GM23338 (cell line): ENCODE data around the gene NEK11. TPM values are rescaled to one million over a fixed set of nuclear protein-coding genes. Genes with fewer than 3 reads are reported as not detected.

Experiments used
- ATAC-seq: fragments of 200-7000 bp; cut with Tn5 transposase; 3 replicates; pipeline ENCODE4 v1.9.1; 2020
- DNase-seq: peaks from one replicate; pipeline ENCODE4 v3.0.0-alpha.2; 2015; ENCODE audit warnings: low spot score
- H2AFZ ChIP-seq: fragments of 200-600 bp; sonication (generic); 2 replicates; pipeline ENCODE4 v1.8.0; 2016; ENCODE audit warnings: antibody characterized with exemption, mild to moderate bottlenecking, moderate library complexity
- H3F3A ChIP-seq: fragments of 200-600 bp; sonication (generic); replicated peaks from 2 replicates; pipeline ENCODE4 v1.8.0; 2017; ENCODE audit warnings: antibody characterized with exemption, mixed run types, low read depth
- H3K27ac ChIP-seq: fragments of 200-600 bp; sonication (generic); 2 replicates; pipeline ENCODE4 v1.6.1; 2016; ENCODE audit warnings: low read depth
- H3K27me3 ChIP-seq: fragments of 200-600 bp; sonication (generic); 2 replicates; pipeline ENCODE4 v1.8.0; 2016; ENCODE audit warnings: mild to moderate bottlenecking, mixed run types, moderate library complexity; ENCODE audit not compliant: insufficient read depth
- H3K36me3 ChIP-seq: fragments of 200-600 bp; sonication (generic); 2 replicates; pipeline ENCODE4 v1.8.0; 2016; ENCODE audit warnings: mild to moderate bottlenecking; ENCODE audit not compliant: insufficient read depth
- H3K4me1 ChIP-seq: fragments of 200-600 bp; sonication (generic); 2 replicates; pipeline ENCODE4 v1.8.0; 2016; ENCODE audit warnings: mild to moderate bottlenecking, moderate library complexity; ENCODE audit not compliant: insufficient read depth
- H3K4me2 ChIP-seq: fragments of 200-600 bp; sonication (generic); 2 replicates; pipeline ENCODE4 v1.7.1; 2017; ENCODE audit warnings: mixed run types
- H3K4me3 ChIP-seq: fragments of 200-600 bp; sonication (generic); 2 replicates; pipeline ENCODE4 v1.6.1; 2016; ENCODE audit warnings: mixed run types
- H3K79me2 ChIP-seq: fragments of 200-600 bp; sonication (generic); replicated peaks from 2 replicates; pipeline ENCODE4 v1.8.0; 2017; ENCODE audit warnings: mild to moderate bottlenecking; ENCODE audit not compliant: insufficient read depth
- H3K9me2 ChIP-seq: fragments of 200-600 bp; sonication (generic); 2 replicates; pipeline ENCODE4 v1.8.0; 2017; ENCODE audit not compliant: insufficient read depth
- H4K20me1 ChIP-seq: fragments of 200-600 bp; sonication (generic); replicated peaks from 2 replicates; pipeline ENCODE4 v1.8.0; 2017; ENCODE audit warnings: mild to moderate bottlenecking; ENCODE audit not compliant: insufficient read depth
- H3K27ac Mint-ChIP-seq: 2 replicates; pipeline ENCODE4 v1.8.0; 2020; ENCODE audit warnings: inconsistent platforms, mild to moderate bottlenecking, moderate library complexity, mixed read lengths
- H3K27me3 Mint-ChIP-seq: 3 replicates; pipeline ENCODE4 v1.8.0; 2022; ENCODE audit warnings: low read depth, mild to moderate bottlenecking, moderate library complexity, mixed read lengths, inconsistent platforms; ENCODE audit not compliant: insufficient read depth, poor library complexity
- H3K36me3 Mint-ChIP-seq: 3 replicates; pipeline ENCODE4 v1.8.0; 2021; ENCODE audit warnings: low read depth, mild to moderate bottlenecking, inconsistent platforms, moderate library complexity, mixed read lengths
- H3K4me1 Mint-ChIP-seq: 3 replicates; pipeline ENCODE4 v1.8.0; 2020; ENCODE audit warnings: mild to moderate bottlenecking, inconsistent platforms, mixed read lengths
- H3K4me3 Mint-ChIP-seq: 3 replicates; pipeline ENCODE4 v1.8.0; 2021; ENCODE audit warnings: moderate library complexity, mild to moderate bottlenecking, inconsistent platforms, mixed read lengths
- H3K9me3 Mint-ChIP-seq: 3 replicates; pipeline ENCODE4 v1.8.0; 2020; ENCODE audit warnings: moderate library complexity, mild to moderate bottlenecking, inconsistent platforms, mixed read lengths
- CREB1 ChIP-seq: fragments of 250-450 bp; sonication (Bioruptor Pico); IDR thresholded peaks from 2 replicates; pipeline ENCODE4 v1.5.0; 2020; ENCODE audit warnings: low read depth, mild to moderate bottlenecking, moderate library complexity
- ETS1 ChIP-seq: IDR thresholded peaks from 2 replicates; pipeline ENCODE4 v1.6.1; 2016; ENCODE audit warnings: antibody characterized with exemption
- EZH2 ChIP-seq: fragments of 200-600 bp; sonication (generic); IDR thresholded peaks from one replicate; pipeline ENCODE4 v1.8.0; 2017; ENCODE audit warnings: antibody characterized with exemption, mild to moderate bottlenecking, low read depth; ENCODE audit not compliant: unreplicated experiment
- EZH2phosphoT487 ChIP-seq: fragments of 200-600 bp; sonication (generic); IDR thresholded peaks from one replicate; pipeline ENCODE4 v1.8.1; 2018; ENCODE audit warnings: antibody characterized with exemption; ENCODE audit not compliant: unreplicated experiment
- JUNB ChIP-seq: IDR thresholded peaks from one replicate; pipeline ENCODE4 v1.6.1; 2016; ENCODE audit warnings: antibody characterized with exemption; ENCODE audit not compliant: unreplicated experiment
- NANOG ChIP-seq: IDR thresholded peaks from 2 replicates; pipeline ENCODE4 v1.6.1; 2016; ENCODE audit warnings: antibody characterized with exemption, borderline replicate concordance
- POLR2AphosphoS5 ChIP-seq: IDR thresholded peaks from 2 replicates; pipeline ENCODE4 v1.6.1; 2016; ENCODE audit warnings: antibody characterized with exemption, low read depth
- REST ChIP-seq: IDR thresholded peaks from one replicate; pipeline ENCODE4 v1.6.1; 2018; ENCODE audit warnings: antibody characterized with exemption; ENCODE audit not compliant: unreplicated experiment
- STAT1 ChIP-seq: IDR thresholded peaks from one replicate; pipeline ENCODE4 v1.6.1; 2016; ENCODE audit warnings: antibody characterized with exemption; ENCODE audit not compliant: unreplicated experiment
- ZNF114 ChIP-seq: fragments of 250-450 bp; sonication (Bioruptor Pico); IDR thresholded peaks from 2 replicates; pipeline ENCODE4 v1.5.0; 2020; ENCODE audit warnings: mild to moderate bottlenecking, moderate library complexity
- ZNF331 ChIP-seq: fragments of 250-450 bp; sonication (Bioruptor Pico); IDR thresholded peaks from 2 replicates; pipeline ENCODE4 v1.5.0; 2020; ENCODE audit warnings: low read depth, mild to moderate bottlenecking, moderate library complexity
- ZNF462 ChIP-seq: fragments of 250-450 bp; sonication (Bioruptor Pico); IDR thresholded peaks from 2 replicates; pipeline ENCODE4 v1.5.0; 2020; ENCODE audit warnings: mild to moderate bottlenecking, moderate library complexity
- polyA plus RNA-seq: library from polyadenylated mRNA; unstranded; fragments of >200 nt; fragmentation: Nextera tagmentation; extraction: Ambion mirVana; gene quantifications from 2 replicates; pipeline ENCODE4 v1.2.1, GENCODE V29; 2016
- total RNA-seq: library from RNA; depleted of rRNA; stranded (reverse); fragments of >200 nt; shearing (Covaris generic); gene quantifications from 2 replicates; pipeline ENCODE4 v1.2.3, GENCODE V29; 2014
- TF ChIP-seq, protein P1 (sequence below), 2 experiments: fragments of 200-600 bp in 1 of 2; sonication (generic) in 1 of 2; conservative IDR thresholded peaks; 2 replicates each; pipeline versions ENCODE4 v1.5.1 to v1.6.1; 2016 to 2017; ENCODE audit warnings: antibody characterized with exemption in 2 of 2, low read depth in 2 of 2, mild to moderate bottlenecking in 2 of 2, moderate library complexity in 1 of 2

Gene NEK11
- total and polyA plus RNA-seq, 2 experiments from 2014 or later, result 0.80 to 1.1 TPM

- Histone ChIP-seq H3K27me3 (no peaks in the 10 kb centered on the region), H3K36me3 (peaks cover 20% of the 10 kb centered on the region; the same call in 1 of the 2 replicates), H3K9me2 (no peaks in the 10 kb centered on the region), H3K79me2 (no peaks in the 10 kb centered on the region), H3K4me2 (no peak overlapping the region), H3F3A (no peaks in the 10 kb centered on the region), H3K4me3 (no peak overlapping the region), H4K20me1 (no peaks in the 10 kb centered on the region; the same call in 1 of the 2 replicates), H3K4me1 (no peaks in the 10 kb centered on the region), H2AFZ (no peak overlapping the region), H3K27ac (no peak overlapping the region)
- no peak for ATAC-seq
- no peaks in the 10 kb centered on the region for H3K27me3 Mint-ChIP-seq
- no peak overlapping the region for H3K27ac Mint-ChIP-seq
- TF ChIP-seq CREB1, result no peak
- no peak for TF ChIP-seq ZNF331 (CRISPR knock-in tag)
- no peak for TF ChIP-seq REST
- TF ChIP-seq STAT1, result no peak
- no peak for TF ChIP-seq ETS1
- TF ChIP-seq NANOG, result no peak
- TF ChIP-seq, protein P1, sequence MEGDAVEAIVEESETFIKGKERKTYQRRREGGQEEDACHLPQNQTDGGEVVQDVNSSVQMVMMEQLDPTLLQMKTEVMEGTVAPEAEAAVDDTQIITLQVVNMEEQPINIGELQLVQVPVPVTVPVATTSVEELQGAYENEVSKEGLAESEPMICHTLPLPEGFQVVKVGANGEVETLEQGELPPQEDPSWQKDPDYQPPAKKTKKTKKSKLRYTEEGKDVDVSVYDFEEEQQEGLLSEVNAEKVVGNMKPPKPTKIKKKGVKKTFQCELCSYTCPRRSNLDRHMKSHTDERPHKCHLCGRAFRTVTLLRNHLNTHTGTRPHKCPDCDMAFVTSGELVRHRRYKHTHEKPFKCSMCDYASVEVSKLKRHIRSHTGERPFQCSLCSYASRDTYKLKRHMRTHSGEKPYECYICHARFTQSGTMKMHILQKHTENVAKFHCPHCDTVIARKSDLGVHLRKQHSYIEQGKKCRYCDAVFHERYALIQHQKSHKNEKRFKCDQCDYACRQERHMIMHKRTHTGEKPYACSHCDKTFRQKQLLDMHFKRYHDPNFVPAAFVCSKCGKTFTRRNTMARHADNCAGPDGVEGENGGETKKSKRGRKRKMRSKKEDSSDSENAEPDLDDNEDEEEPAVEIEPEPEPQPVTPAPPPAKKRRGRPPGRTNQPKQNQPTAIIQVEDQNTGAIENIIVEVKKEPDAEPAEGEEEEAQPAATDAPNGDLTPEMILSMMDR (conservative IDR thresholded peaks at IDR 0.05; ENCODE audit: low read depth in 2 of 2), result no peak
- no peak for TF ChIP-seq POLR2AphosphoS5
- no peak for TF ChIP-seq EZH2phosphoT487
- TF ChIP-seq JUNB, result no peak
- no peak for TF ChIP-seq ZNF114 (CRISPR knock-in tag)
- no peak for TF ChIP-seq ZNF462 (CRISPR knock-in tag)
- no peak for TF ChIP-seq EZH2
- H3K36me3 Mint-ChIP-seq, result peaks cover 19% of the 10 kb centered on the region
- no peak for DNase-seq
- no peak overlapping the region for H3K4me3 Mint-ChIP-seq
- no peaks in the 10 kb centered on the region for H3K4me1 Mint-ChIP-seq
- no peaks in the 10 kb centered on the region for H3K9me3 Mint-ChIP-seq
These were observed 25.6 kb upstream of the NEK11 start for GRCh38 chr3:131001071-131001470.
